ENCODE measurements around the gene ZBED1. TPM values are rescaled to one million over a fixed set of nuclear protein-coding genes. Genes with fewer than 3 reads are reported as not detected.

The ZBED1 gene
- total RNA-seq, 1 experiment from 2014 or later = 45.1 TPM

DNA sequence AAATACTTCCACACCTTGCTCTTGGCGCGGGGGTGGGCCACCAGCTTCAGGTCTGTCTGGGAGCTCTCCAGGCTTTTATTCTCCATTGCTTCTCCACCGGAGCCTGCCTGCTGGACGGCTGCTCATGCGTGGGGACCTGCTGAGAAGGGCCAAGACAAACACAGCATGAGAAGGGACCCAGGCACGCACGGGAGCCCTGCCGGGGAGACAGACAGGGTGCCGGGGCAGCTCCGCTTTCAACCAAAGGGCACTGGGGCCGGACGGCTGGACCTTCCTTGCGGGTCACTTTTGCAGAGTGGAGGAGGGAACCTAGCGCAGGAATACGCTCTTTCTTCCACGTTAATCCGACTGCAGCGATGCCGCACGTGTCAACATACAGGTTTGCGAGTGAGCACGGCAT lies 10.1 kb downstream of the ZBED1 start (continued):
- TF ChIP-seq ZNF219 (CRISPR knock-in tag; IDR thresholded peaks at IDR 0.05; ENCODE audit: borderline replicate concordance) = no peak
- no peak for TF ChIP-seq ZBTB21 (CRISPR knock-in tag; IDR thresholded peaks at IDR 0.05; ENCODE audit: borderline replicate concordance)

- peaks cover 34% of the 10 kb centered on the region for H3K4me1 Mint-ChIP-seq
- no peak overlapping the region for H3K27ac Mint-ChIP-seq
- H3K4me3 Mint-ChIP-seq = no peak overlapping the region
- peaks cover 47% of the 10 kb centered on the region for H3K36me3 Mint-ChIP-seq
- H3K9me3 Mint-ChIP-seq = no peaks in the 10 kb centered on the region
- ATAC-seq (no peak), DNase-seq (ENCODE audit: low spot score) (peak; percentile 6)
- POLR2A ChIA-PET = no interaction called here
- CTCF ChIA-PET = no interaction called here
- TF ChIP-seq, protein P1, sequence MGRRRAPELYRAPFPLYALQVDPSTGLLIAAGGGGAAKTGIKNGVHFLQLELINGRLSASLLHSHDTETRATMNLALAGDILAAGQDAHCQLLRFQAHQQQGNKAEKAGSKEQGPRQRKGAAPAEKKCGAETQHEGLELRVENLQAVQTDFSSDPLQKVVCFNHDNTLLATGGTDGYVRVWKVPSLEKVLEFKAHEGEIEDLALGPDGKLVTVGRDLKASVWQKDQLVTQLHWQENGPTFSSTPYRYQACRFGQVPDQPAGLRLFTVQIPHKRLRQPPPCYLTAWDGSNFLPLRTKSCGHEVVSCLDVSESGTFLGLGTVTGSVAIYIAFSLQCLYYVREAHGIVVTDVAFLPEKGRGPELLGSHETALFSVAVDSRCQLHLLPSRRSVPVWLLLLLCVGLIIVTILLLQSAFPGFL (CRISPR knock-in tag; IDR thresholded peaks at IDR 0.05; ENCODE audit: borderline replicate concordance) = no peak
- TF ChIP-seq ESRRA (CRISPR knock-in tag; IDR thresholded peaks at IDR 0.05; ENCODE audit: borderline replicate concordance) (no peak), TP53 (CRISPR knock-in tag; IDR thresholded peaks at IDR 0.05) (no peak), GRHL2 (CRISPR knock-in tag; IDR thresholded peaks at IDR 0.05; ENCODE audit: insufficient replicate concordance, severe bottlenecking) (no peak), ATF6 (CRISPR knock-in tag; IDR thresholded peaks at IDR 0.05) (no peak), MXD4 (CRISPR knock-in tag; IDR thresholded peaks at IDR 0.05; ENCODE audit: borderline replicate concordance) (no peak), ZNF263 (CRISPR knock-in tag; IDR thresholded peaks at IDR 0.05; ENCODE audit: low read depth) (no peak), ZNF138 (CRISPR knock-in tag; conservative IDR thresholded peaks at IDR 0.05) (no peak), CTCF (IDR thresholded peaks at IDR 0.05) (no peak)
- TF ChIP-seq, protein P2, sequence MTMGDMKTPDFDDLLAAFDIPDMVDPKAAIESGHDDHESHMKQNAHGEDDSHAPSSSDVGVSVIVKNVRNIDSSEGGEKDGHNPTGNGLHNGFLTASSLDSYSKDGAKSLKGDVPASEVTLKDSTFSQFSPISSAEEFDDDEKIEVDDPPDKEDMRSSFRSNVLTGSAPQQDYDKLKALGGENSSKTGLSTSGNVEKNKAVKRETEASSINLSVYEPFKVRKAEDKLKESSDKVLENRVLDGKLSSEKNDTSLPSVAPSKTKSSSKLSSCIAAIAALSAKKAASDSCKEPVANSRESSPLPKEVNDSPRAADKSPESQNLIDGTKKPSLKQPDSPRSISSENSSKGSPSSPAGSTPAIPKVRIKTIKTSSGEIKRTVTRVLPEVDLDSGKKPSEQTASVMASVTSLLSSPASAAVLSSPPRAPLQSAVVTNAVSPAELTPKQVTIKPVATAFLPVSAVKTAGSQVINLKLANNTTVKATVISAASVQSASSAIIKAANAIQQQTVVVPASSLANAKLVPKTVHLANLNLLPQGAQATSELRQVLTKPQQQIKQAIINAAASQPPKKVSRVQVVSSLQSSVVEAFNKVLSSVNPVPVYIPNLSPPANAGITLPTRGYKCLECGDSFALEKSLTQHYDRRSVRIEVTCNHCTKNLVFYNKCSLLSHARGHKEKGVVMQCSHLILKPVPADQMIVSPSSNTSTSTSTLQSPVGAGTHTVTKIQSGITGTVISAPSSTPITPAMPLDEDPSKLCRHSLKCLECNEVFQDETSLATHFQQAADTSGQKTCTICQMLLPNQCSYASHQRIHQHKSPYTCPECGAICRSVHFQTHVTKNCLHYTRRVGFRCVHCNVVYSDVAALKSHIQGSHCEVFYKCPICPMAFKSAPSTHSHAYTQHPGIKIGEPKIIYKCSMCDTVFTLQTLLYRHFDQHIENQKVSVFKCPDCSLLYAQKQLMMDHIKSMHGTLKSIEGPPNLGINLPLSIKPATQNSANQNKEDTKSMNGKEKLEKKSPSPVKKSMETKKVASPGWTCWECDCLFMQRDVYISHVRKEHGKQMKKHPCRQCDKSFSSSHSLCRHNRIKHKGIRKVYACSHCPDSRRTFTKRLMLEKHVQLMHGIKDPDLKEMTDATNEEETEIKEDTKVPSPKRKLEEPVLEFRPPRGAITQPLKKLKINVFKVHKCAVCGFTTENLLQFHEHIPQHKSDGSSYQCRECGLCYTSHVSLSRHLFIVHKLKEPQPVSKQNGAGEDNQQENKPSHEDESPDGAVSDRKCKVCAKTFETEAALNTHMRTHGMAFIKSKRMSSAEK (CRISPR knock-in tag; IDR thresholded peaks at IDR 0.05; ENCODE audit: borderline replicate concordance) = no peak
- TF ChIP-seq, protein P3, sequence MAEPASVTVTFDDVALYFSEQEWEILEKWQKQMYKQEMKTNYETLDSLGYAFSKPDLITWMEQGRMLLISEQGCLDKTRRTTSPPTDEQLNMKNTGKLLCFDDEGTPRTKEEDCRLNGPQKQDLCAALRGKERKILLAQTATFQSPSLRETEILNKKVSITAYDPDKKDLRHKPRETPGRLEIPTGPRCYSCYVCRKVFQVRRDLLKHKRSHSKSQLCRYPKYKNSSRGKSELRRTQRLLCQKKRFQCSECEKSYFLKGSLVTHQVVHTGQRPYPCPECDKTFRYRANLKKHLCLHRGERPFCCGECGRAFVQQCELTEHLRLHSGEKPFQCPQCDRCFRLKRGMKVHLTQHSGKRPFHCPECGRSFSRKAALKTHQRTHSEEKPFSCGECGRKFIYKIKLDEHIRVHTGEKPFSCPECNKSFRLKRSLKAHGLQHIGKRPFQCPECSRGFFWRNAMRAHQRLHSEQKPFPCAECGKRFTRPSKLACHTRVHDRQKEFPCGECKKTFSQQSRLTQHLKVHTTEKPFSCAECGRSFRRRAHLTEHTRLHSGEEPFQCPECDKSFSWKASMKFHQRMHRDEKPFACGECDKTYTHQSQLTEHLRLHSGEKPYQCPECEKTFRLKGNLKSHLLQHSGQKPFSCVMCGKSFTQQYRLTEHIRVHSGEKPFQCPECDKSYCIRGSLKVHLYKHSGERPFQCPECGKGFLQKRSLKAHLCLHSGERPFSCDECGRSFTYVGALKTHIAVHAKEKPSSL (CRISPR knock-in tag; conservative IDR thresholded peaks at IDR 0.05) = no peak
- no peaks in the 10 kb centered on the region for H3K27me3 Mint-ChIP-seq (ENCODE audit: low read depth)
Measured at GRCh38 chrX:2489446-2490445, 11.0 kb downstream of the ZBED1 start.
